HG02763 (cell line): ENCODE data around the gene KCNH3.
"Not testable (repeated sequence)": the region's sequence is repeated elsewhere in the genome, so short reads cannot be mapped to it uniquely, and the experiment has no call there.

ENCODE experiments used
- ATAC-seq: cut with Tn5 transposase; IDR thresholded peaks from one replicate; pipeline ENCODE4 v1.9.1; 2021; ENCODE audit warnings: mild to moderate bottlenecking, moderate library complexity; ENCODE audit not compliant: unreplicated experiment

KCNH3 gene

GRCh38 chr12:49583366-49584094 is 44.7 kb downstream of the KCNH3 start:
- no peak for ATAC-seq

GRCh38 chr12:49584591-49584990 is 45.8 kb downstream of the KCNH3 start:
- no peak for ATAC-seq

GRCh38 chr12:49585477-49586459 is 46.9 kb downstream of the KCNH3 start:
- no peak for ATAC-seq

- no peak for ATAC-seq
Measured at GRCh38 chr12:49587174-49587908, 48.5 kb downstream of the KCNH3 start.

- ATAC-seq: no peak
Measured at GRCh38 chr12:49588281-49588680, 49.5 kb downstream of the KCNH3 start.

- no peak for ATAC-seq
Measured at GRCh38 chr12:49588721-49589516, 50.1 kb downstream of the KCNH3 start.

- ATAC-seq: no peak
Measured at GRCh38 chr12:49598527-49598926, 59.7 kb downstream of the KCNH3 start.

- ATAC-seq: no peak
Measured at GRCh38 chr12:49599961-49600360, 61.1 kb downstream of the KCNH3 start.

- ATAC-seq: no peak
Measured at GRCh38 chr12:49603721-49604120, 64.9 kb downstream of the KCNH3 start.

- no peak for ATAC-seq
Measured at GRCh38 chr12:49604856-49605255, 66.0 kb downstream of the KCNH3 start.

GRCh38 chr12:49605539-49605938 is 66.7 kb downstream of the KCNH3 start, which contains the start of gene FAM186B:
TSS of gene FAM186B (minus strand) at chr12:49605639. CDS start at chr12:49605477, 162 bp downstream.
- not testable (repeated sequence) for ATAC-seq
